ENCODE data around the gene TAPT1. TPM values are rescaled to one million over a fixed set of nuclear protein-coding genes. Genes with fewer than 3 reads are reported as not detected.

TAPT1 gene
- polyA plus RNA-seq, 12 donors: 27.3 to 59.9 (median 41.2) TPM; not detected in 1

DNA sequence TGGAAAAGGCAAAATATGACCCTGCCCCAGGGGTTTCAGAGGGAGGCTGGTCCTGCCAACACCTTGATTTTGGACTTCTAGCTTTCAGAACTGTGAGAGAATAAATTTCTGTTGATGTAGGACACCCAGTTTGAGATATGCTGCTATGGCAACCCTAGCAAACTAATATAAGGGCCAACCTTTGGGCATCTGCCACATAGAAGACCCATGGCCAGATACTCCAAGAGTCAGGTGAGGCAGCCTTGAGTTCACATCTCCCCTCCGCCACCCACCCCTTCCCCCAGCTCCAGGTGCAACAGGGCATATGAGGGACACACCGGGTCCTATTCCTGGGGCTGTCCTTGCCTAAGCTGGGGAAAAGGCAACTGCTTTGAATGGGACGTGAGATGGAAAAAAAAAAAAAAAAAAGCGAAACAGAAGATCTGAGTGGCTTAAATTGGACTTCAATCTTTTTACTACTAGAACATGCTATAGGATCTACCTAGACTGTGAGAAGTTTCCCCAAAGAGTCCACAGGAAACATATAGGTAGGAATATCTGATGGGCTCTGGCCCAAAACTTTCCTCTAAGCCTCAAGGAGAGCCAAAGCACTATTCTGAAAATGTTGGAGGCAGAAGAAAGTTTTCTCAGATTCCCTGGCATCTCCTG lies 85.9 kb downstream of the TAPT1 start:
- no peak for DNase-seq

DNA sequence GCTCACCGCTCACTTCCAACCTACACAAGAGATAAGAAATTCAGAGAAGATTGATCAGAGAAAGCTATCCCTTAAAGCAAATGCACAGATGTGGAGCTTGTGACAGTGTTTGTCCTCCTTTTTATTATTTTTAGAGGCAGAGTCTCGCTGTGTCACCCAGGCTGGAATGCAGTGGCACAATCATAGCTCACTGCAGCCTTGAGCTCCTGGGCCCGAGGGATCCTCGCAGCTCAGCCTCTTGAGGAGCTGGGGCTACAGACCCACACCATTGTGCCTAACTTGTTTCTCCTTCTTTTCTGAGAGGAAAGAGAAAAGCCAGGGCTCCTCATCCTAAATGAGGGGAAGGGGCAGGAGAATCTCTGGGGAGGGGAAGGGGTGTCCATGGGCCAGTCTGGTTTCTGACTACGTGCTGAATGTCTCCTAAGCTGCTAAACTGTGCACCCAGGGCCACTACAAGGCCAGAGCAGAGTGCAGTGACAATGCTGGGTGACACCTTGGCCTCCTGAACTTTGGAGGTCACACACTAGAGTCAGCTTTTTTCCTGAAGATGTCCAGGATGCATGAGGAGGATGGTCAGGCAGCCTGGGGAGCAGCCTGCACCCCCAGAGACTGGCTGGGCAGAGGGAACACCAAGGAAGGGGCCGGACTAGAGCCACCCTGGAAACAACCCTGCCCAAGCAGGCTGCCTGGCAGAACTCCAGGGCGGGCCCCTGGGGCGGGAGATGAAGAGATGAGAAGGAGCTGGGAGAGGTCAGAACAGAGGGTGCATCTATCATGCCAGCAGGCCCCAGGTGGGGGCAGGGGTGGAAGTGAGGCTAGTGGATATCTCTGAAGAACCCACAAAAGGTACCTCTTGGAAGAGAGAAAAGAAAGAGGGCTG lies 87.0 kb downstream of the TAPT1 start:
- no peak for DNase-seq

DNA sequence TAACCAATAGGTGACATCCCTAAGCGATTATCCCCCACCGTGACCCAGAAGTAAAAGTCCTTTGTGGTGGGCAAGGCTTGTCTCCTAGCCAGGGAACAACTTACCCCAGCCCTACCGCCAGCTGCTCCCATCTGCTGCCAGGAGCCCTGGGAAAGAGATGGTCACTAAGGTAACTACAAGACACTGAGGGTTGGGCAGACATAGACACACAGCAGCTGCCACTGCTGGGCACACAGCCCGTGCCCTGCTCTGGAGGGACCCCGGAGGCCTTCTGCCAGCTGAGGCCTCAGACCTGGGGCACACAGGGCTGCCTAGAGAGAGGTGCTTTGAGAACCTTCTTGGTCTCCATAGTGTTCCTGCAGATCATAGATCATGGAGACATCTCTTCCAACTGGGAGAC lies 89.4 kb downstream of the TAPT1 start:
- DNase-seq: peak; percentile 43

DNA sequence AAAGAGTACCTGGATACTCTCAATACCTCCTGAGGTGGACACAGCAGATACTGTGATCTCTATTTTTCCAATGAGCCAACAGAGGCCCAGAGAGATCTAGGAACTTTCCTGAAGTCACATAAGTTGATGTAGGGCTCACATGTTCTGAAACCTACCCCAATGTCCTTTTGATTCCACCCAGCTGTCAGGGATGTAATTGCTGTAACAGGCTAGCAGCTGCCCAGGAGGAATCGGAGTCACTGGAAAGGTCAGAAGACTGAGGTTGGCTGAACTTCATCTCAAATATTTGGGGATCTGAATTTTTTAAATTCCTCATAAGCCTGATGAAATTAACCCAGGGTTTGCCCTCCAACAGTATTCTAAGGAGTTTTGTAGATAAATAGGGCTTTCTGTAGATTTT lies 90.0 kb downstream of the TAPT1 start:
- DNase-seq: no peak

DNA sequence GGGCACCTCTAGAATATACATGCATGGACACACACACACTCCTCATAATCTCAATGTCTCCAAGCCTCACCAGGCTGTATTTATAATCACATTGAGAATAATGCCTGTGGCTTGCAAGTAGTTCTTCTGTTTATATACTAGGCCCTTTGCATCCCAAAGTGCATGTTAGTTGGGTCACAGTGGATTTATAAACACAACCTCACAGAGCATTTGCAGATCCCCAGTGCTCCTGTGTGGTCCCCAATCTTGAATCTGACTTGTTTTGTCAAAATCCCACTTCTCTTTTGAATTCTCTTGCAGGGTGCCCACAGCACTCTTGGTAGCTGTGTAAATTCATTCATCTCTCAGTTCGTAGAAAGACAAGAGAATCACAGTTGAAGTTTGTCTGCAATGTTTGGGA lies 92.9 kb downstream of the TAPT1 start:
- no peak for DNase-seq

DNA sequence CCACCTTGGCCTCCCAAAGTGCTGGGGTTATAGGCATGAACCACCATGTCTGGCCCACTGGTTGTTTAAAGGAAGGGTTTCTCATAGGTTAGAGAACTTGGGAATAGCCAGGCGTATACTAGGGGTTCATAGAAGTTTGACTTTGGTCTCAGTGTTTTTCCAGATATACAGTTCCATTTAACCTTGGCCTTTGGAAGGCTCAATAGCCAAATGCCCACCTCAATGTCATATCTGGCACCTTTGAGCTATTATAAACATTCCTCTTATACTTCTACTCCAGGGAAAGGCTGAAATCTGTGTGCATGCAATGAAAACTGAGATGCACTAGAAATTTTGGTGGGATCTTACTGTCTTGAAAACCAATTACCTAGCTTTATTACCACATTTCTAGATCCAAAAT lies 95.0 kb downstream of the TAPT1 start:
- no peak for DNase-seq

DNA sequence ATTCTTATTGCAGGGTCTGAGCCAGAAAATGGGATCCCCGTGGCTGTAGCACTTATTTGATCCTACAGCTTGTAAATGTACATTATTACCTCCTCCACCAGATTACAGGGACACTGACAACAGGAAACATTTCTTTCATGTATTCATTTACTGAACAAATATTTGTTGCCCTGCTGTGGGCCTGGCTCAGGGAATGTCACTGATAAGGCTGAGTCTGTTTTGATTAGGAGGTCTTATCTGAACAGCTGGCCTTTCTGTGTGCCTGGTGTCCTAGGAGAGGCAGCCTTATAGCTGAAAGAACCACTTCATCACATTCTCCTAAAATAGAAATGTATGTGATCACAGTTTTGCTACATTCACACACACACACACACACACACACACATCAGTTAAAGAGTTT lies 96.9 kb downstream of the TAPT1 start:
- DNase-seq: no peak

DNA sequence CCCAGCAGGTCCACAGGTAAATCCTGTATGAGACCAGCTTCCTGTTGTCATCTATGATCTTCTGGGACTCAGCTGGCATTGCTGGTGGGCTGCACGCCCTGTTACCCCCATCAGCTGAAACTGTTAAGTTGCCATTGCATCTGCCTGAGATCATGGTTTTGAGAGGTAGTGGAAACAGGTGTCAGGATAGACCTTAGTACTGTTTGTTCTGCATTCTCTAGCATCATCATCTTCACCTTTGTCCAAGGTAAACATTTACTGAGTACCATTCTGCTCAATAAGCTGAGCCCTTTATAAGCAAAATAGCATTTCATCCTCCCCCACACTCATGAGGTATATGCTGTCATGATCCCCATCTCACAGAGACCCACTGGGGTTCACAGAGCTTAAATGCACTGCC lies 99.6 kb downstream of the TAPT1 start:
- no peak for DNase-seq

DNA sequence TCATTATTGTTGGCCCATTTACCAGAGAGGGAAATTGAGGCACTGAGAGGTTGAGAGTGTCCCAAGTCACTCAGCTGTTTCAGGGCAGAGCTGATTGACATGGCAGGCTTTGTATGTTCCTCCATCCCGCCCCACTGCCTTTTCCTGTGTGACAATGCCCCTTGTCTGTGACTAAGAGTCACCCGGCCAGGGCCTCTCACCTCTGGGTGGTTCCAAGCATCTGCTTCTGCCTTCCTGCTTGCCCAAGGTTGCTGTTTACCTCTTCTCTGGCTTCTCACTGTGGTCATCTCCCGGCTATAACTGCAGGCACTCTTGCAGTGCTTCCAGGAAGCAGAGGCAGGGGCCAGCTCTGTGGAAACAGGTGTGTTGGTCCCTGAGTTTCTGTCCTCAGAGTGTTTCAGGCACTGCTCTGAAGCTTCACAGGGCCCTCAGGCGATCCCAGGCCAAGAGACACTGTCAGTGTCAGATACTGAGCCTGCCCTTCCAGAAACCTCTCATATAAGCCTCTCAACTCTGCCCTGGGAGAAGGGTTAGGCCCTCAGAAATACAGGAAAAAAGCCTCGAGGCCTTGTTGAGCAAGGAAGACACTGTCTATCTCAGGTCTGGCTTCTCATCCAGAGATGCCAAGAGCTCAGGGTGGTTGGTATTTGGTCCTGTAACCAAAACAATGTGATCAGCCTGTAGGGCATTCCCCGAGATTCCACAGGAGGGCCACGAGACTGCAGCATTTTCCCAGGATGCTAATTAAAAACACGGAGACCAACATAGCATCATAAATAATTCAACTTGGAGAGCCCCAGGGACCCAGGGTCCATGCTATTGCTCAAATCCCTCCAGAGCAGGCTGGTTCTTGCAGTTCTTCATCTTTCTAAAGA lies 100.5 kb downstream of the TAPT1 start:
- DNase-seq: no peak

DNA sequence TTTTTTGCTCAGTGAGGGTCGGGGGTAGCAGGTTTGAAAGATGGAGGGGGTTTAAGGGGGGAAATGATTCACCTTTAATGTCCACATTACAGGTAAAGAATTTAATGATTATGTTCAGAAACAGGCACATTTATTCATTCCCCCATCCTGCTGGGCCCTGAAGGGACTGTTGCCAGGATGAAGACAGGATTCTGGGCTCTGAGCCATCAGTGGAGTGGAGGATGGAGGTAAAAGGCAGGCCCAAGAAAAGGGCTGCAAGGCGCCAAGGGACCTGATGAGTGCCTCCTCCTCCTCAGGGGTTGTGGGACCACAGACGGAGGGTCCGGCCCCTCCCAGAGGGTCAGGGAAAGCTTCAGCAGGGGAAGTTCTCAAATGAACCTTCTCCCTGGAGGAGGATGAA lies 102.0 kb downstream of the TAPT1 start:
- peak; percentile 10 for DNase-seq

DNA sequence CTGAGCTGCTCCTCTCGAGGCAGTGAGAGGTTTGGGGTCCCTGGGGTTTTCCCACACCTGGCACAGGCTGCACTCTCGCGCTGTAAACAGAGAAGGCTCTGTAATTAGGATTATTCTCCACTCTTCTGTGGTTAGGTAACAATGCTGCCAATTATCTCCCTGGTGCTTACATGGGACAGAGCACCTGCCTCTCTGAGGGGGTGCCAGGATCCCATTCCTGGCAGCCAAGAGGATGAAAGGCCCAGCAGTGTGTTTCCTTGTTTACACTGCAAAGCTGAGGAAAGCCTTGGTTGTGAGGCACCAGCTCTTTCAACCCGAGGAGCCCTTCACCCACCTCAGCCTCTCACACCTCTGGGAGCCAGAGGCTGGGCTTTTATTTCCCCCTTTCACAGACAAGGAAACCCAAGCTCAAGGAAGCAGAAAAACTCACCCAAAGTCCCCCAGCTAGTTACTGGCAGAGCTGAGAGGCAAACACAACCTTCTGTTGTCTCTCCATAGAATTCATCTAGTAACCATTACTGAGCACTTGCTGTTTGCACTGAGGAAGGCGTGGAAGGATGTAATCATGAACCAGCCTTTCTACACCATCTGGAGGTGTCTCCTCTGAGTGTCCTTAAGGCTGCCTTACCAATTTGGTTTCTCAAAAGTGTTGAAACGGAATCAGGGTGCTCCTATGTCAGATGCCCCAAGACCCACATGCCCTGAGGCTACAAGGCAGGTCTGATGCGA lies 102.8 kb downstream of the TAPT1 start:
- DNase-seq: no peak

DNA sequence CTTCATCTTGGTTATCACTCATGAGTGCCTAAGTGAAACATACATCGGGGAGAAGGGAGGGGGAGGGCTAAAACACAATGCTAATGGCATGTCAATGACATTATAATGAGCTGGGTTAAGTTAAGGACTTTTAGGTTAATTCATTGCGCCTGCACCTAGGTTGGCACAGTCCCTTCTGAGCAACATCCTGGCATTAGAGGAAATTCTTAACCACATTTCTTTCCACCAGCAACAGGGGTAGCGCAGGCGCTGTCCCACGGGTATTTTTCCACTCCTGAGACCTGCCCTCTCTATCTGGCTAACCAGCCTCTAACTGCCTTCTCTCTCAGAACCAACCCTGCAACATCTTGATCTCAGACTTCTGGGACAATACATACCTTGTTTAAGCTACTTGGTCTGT lies 103.5 kb downstream of the TAPT1 start:
- no peak for DNase-seq

DNA sequence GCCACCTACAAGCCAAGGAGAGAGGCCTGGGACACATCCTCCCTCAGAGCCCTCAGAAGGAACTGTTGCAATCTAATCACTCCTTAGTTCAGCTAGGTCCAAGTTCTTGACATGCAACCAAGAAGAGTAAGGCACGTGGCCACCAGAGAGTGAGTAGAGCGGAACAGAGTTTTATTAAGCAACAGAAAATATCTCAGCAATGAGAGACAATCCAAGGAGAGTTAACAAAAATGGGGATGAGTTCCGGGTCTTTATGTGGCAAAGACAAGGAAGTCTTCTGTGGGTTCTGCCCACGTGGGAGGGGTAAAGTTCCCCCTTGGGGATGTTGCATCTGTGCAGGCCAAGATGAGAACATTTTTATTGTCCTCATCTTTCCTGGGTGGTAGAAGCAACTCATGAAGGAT lies 104.0 kb downstream of the TAPT1 start:
- DNase-seq: no peak

DNA sequence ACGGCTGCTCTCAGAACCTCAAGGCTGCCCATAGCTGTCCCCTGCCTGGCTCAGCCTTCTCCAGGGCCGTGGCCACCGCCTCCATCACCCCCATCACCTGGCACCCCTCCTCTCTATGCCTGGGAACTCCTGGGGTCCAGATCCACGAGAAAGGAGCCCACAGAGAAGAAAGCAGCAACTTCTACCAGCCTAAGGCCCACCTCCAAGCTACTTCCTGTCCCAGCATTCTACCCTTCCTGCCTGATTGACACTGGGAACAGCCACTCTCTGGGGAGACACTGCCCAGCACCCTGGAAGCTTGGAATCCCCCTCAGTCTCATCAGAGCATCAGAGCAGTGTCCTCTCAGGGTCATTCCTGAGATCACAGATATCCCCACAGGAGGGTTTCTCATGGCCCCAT lies 105.6 kb downstream of the TAPT1 start:
- DNase-seq: no peak

DNA sequence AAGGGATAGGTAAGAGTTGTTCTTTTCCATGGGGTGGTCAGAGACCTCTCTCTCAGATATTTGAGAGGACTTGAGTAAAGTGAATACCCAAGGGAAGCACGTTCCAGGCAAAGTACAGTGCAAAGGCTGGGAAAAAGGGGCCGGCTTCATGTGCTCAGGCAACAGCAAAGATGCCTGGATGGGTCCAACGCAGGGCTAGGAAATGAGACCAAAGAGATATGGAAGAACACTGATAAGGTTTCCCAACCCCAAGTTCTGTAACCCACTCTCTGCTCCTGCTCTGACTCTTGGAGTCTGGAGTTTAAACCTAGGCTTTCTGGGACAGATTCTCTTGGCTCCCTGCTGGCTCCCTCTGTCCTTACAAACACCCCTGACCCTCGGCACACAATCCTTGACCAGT lies 106.3 kb downstream of the TAPT1 start:
- DNase-seq: no peak

DNA sequence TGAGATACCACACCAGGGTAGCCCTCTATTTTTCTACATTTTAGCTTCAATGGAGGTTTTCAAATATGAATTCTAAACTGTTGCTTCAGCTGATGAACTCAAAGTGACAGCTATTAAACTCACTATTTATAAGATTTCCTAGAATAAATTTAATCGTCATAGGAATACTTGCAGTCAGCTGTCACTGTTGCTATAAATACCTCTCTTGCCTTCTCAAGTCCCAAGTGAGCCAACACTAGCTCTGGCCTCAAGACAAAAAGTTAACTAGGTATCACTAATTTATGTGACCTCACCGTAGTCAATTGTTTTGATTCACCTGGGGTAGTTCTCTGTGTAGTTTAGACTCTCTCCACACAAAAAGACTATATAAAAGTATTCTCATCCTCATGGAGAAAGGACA lies 108.2 kb downstream of the TAPT1 start:
- no peak for DNase-seq

DNA sequence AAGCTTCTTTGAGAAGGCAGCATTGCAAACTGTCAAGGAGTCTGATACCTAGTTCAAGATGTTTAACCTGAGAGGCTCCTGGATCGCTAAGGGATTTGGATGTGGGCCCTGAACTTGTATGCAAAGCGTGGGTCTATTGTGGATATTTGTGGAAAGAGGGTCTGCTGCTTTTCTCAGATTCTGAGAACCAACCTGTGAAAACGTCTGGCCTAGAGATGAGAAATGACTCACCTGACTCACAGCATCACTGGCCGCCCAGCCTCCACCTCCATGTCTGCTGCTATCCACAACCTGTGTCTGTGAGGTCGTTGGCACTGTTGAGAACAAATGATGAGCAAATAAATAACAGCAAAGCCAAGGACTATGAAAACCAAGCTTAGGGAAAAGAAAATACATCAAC lies 109.1 kb downstream of the TAPT1 start:
- DNase-seq: no peak

DNA sequence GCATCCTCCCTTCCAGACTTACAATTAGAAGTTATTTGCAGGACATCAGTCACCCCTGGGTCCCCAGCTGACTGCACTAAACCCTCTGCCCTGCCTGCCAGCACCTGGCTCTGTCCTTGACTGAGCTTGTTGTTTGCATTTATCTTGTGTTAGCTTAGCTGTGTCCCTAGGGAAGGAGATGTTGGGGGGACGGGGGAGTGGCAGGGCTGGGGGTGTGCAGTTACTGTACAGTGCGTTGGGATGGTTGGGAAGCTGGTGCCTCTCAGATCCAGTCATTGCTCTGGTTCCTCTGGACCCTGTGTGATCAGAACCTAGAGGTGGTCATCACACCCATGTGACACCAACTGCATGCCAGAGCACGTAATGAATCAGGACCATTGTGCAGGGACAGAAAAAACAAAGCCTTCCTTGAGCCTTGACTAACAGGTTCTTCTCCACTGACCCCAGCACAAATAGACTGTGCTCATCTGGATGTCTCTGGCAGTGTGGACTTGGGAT lies 109.7 kb downstream of the TAPT1 start:
- DNase-seq: no peak

DNA sequence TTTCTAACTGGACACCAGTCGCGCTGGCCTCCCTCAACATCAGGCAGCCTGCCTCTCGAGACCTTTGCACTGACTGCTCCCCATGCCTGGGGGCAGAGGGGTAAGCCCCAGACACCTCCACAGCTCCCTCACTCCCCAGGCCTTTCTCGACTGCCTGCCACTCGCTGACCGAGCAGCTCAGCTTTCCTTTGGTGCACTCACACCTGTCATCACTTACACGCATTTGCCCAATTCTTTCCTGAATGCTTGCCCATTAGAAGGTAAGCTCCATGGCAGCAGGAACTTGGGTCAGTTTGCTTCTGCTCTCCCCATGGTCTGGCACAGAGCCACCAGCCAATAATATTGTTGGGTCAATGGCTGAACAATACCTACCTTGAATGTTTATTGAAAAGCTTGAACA lies 110.3 kb downstream of the TAPT1 start:
- DNase-seq: no peak

DNA sequence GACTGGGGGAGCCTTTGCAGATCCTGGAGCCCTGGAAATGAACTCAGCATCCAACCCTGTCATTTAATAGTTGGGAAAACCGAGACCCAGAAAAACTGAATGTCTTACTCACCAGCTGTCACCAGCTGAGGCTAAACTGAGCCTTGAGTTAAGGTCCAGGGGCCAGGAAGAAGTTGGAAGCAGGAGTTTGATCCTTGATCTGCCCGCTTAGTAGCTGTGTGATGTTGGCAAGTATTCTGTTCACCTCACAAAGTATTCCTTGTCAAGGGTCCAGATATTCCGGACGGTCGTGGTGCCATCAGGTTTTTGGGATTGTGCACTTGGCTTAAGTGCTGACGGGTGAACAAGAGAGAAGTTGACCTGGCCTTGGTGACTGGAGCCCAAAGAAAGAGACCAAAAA lies 111.7 kb downstream of the TAPT1 start:
- no peak for DNase-seq

DNA sequence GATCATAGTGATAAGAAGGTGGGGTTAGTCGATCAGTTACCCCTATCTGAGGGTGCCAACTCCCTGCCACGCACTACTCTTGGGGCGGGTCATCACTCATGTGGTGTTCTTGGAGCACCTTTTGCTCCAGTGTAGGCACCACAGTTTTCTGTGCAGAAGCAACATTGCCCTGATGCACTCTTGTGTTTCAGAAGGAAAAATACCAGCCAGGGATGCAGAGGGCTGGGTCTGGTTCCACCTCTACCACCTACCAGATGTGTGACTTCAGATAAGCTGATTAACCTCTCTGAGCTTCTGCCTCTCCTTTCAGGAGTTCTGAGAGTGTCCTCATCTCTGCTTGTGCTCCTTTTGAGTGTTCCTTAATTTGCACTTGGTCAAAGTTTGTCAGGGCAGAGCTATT lies 112.5 kb downstream of the TAPT1 start:
- no peak for DNase-seq

DNA sequence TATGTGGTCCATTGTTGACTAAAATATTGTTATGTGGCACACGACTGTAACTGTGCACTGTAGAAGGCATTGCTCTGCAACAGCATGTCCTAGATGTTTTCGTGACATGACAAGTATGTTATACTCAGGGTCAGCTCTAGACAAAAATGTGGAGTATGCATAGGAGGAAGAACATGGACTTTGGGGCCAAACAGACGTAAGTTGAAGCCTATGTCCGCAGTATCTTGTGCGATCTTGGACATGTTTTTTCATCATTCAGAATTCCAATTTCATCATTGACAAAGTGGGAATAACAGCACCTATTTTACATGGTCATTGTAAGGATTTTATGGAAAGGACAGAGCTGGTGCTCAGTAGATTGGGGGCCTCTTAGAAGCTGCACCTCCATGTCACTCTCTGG lies 114.7 kb downstream of the TAPT1 start:
- DNase-seq: no peak

Measured in muscle of arm (tissue), 12 donors.